Fibroblast of pulmonary artery (primary cell): ENCODE data around the gene ZSCAN31.
"Not testable (repeated sequence)": the region's sequence is repeated elsewhere in the genome, so short reads cannot be mapped to it uniquely, and the experiment has no call there.

ENCODE experiments used
- DNase-seq: peaks from one replicate; pipeline ENCODE4 v3.0.0-alpha.2; 2010; ENCODE audit warnings: low read depth
- H3K4me3 ChIP-seq: replicated peaks from 2 replicates; pipeline ENCODE4 v1.5.1; 2011; ENCODE audit warnings: low read depth, mild to moderate bottlenecking, control low read depth, low read length, moderate library complexity
- CTCF ChIP-seq: IDR thresholded peaks from 2 replicates; pipeline ENCODE4 v1.5.1; 2011; ENCODE audit warnings: mild to moderate bottlenecking, control low read depth, low read length, inconsistent platforms; ENCODE audit errors: missing control alignments

The ZSCAN31 gene

GRCh38 chr6:28333599-28334018 lies 2.3 kb downstream of the ZSCAN31 start:
- DNase-seq, result no peak
- H3K4me3 ChIP-seq, result no peak overlapping the region
- no peak for TF ChIP-seq CTCF

GRCh38 chr6:28333047-28333446 lies 2.9 kb downstream of the ZSCAN31 start:
- no peak for TF ChIP-seq CTCF
- H3K4me3 ChIP-seq, result no peak overlapping the region
- DNase-seq, result no peak

- no peak overlapping the region for H3K4me3 ChIP-seq
- no peak for TF ChIP-seq CTCF
- no peak for DNase-seq
Measured at GRCh38 chr6:28330041-28330440, 5.9 kb downstream of the ZSCAN31 start.

GRCh38 chr6:28326371-28326948 lies 9.5 kb downstream of the ZSCAN31 start:
- no peak for TF ChIP-seq CTCF
- H3K4me3 ChIP-seq, result no peak overlapping the region
- no peak for DNase-seq

- no peak for TF ChIP-seq CTCF
- H3K4me3 ChIP-seq, result no peak overlapping the region
- DNase-seq, result no peak
Measured at GRCh38 chr6:28323813-28324424, 12.0 kb downstream of the ZSCAN31 start.

- TF ChIP-seq CTCF, result no peak
- DNase-seq, result no peak
- H3K4me3 ChIP-seq, result no peak overlapping the region
Measured at GRCh38 chr6:28322661-28323060, 13.3 kb downstream of the ZSCAN31 start.

- not testable (repeated sequence) for DNase-seq, H3K4me3 ChIP-seq
Measured at GRCh38 chr6:28317866-28318265, 18.1 kb downstream of the ZSCAN31 start.
